A673 (cell line): ENCODE measurements around the gene DNAH2.

Source experiments
- EZH2 ChIP-seq: fragments of 200-600 bp; sonication (generic); IDR thresholded peaks from 2 replicates; pipeline ENCODE4 v1.6.1; 2017; ENCODE audit warnings: borderline replicate concordance, low read depth, mild to moderate bottlenecking, mixed read lengths, antibody characterized with exemption, low read length; ENCODE audit not compliant: poor library complexity, severe bottlenecking
- TF ChIP-seq, protein P1 (sequence below): fragments of 300-800, 200-600 bp; sonication (generic); conservative IDR thresholded peaks from 2 replicates; pipeline ENCODE4 v1.5.1; 2017; ENCODE audit warnings: low read depth, mild to moderate bottlenecking, antibody characterized with exemption, low read length, moderate library complexity, mixed read lengths

DNA sequence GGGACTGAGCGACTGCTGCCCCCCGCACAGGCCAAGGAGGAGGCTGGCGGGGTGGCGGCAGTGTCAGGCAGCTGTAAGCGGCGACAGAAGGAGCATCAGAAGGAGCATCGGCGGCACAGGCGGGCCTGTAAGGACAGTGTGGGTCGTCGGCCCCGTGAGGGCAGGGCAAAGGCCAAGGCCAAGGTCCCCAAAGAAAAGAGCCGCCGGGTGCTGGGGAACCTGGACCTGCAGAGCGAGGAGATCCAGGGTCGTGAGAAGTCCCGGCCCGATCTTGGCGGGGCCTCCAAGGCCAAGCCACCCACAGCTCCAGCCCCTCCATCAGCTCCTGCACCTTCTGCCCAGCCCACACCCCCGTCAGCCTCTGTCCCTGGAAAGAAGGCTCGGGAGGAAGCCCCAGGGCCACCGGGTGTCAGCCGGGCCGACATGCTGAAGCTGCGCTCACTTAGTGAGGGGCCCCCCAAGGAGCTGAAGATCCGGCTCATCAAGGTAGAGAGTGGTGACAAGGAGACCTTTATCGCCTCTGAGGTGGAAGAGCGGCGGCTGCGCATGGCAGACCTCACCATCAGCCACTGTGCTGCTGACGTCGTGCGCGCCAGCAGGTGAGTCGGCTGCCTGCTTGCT is 131.7 kb downstream of the DNAH2 start:
- no peak for TF ChIP-seq EZH2
- TF ChIP-seq, protein P1, sequence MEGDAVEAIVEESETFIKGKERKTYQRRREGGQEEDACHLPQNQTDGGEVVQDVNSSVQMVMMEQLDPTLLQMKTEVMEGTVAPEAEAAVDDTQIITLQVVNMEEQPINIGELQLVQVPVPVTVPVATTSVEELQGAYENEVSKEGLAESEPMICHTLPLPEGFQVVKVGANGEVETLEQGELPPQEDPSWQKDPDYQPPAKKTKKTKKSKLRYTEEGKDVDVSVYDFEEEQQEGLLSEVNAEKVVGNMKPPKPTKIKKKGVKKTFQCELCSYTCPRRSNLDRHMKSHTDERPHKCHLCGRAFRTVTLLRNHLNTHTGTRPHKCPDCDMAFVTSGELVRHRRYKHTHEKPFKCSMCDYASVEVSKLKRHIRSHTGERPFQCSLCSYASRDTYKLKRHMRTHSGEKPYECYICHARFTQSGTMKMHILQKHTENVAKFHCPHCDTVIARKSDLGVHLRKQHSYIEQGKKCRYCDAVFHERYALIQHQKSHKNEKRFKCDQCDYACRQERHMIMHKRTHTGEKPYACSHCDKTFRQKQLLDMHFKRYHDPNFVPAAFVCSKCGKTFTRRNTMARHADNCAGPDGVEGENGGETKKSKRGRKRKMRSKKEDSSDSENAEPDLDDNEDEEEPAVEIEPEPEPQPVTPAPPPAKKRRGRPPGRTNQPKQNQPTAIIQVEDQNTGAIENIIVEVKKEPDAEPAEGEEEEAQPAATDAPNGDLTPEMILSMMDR = no peak
